Heart left ventricle (tissue), 16 donors: ENCODE data around the gene SNX5. TPM values are rescaled to one million over a fixed set of nuclear protein-coding genes. Genes with fewer than 3 reads are reported as not detected.

ENCODE experiments used
- ATAC-seq, 4 donors: fragments of 200-7000 bp; cut with Tn5 transposase; one replicate each; pipeline ENCODE4 v1.9.1; 2020 to 2022; ENCODE audit warnings: moderate library complexity in 4 of 4, mild to moderate bottlenecking in 3 of 4, moderate number of reproducible peaks in 1 of 4
- DNase-seq, 5 donors: peaks; one replicate each; pipeline ENCODE4 v3.0.0-alpha.2; 2020
- H3K27ac ChIP-seq, 12 donors: fragments of 200-600 bp; sonication (generic) in 4 of 12; one replicate each; pipeline versions ENCODE4 v1.5.0 to v1.8.0; 2016 to 2022; ENCODE audit warnings: mild to moderate bottlenecking in 2 of 12
- H3K27me3 ChIP-seq, 9 donors: fragments of 200-600 bp; sonication (generic) in 2 of 9; one replicate each; pipeline versions ENCODE4 v1.5.1 to v1.8.0; 2016 to 2022; ENCODE audit warnings: mild to moderate bottlenecking in 3 of 9
- H3K36me3 ChIP-seq, 9 donors: fragments of 200-600 bp; sonication (generic) in 2 of 9; one replicate each; pipeline versions ENCODE4 v1.5.0 to v1.8.0; 2018 to 2022; ENCODE audit warnings: mild to moderate bottlenecking in 2 of 9
- H3K4me1 ChIP-seq, 12 donors: fragments of 200-600 bp; sonication (generic) in 4 of 12; one replicate each; pipeline versions ENCODE4 v1.5.0 to v1.8.0; 2016 to 2022; ENCODE audit warnings: mild to moderate bottlenecking in 3 of 12
- H3K4me3 ChIP-seq, 12 donors: fragments of 200-600 bp; sonication (generic) in 4 of 12; one replicate each; pipeline versions ENCODE4 v1.5.0 to v1.8.0; 2017 to 2022; ENCODE audit warnings: mild to moderate bottlenecking in 9 of 12, moderate library complexity in 4 of 12
- H3K9me3 ChIP-seq, 12 donors: fragments of 200-600 bp; sonication (generic) in 4 of 12; one replicate each; pipeline versions ENCODE4 v1.5.0 to v1.8.0; 2016 to 2022; ENCODE audit warnings: mild to moderate bottlenecking in 1 of 12
- CTCF ChIP-seq, 12 donors: fragments of 200-600 bp; sonication (generic) in 4 of 12; IDR thresholded peaks; one replicate each; pipeline versions ENCODE4 v1.5.0 to v1.8.0; 2018 to 2022; ENCODE audit warnings: antibody characterized with exemption in 12 of 12, mild to moderate bottlenecking in 5 of 12
- POLR2A ChIP-seq, 2 donors: fragments of 450-650 bp; IDR thresholded peaks; one replicate each; pipeline ENCODE4 v1.6.1; 2017; ENCODE audit warnings: antibody characterized with exemption in 2 of 2, mild to moderate bottlenecking in 2 of 2, moderate library complexity in 2 of 2
- WGBS, 4 donors: extraction: QIAGEN DNeasy Blood & Tissue Kit in 2 of 4; methylation state at CpG; one replicate each; pipeline versions ENCODE4 v1.1.5 to v1.1.7; 2013 to 2018; 5-methylcytosine and 5-hydroxymethylcytosine counted together
- intact Hi-C, 10 donors: fragments of 100-400 bp; cut with DNase I; formaldehyde crosslinking; loops; one replicate each; pipeline versions ENCODE4 v1.11.1 to v1.14.2; 2022
- polyA plus RNA-seq, 2 donors: library from polyadenylated mRNA; stranded (reverse); fragments of 200-250 nt; gene quantifications; one replicate each; pipeline ENCODE4 v1.2.3, GENCODE V29; 2013
- total RNA-seq, 9 donors: library from RNA; depleted of rRNA in 2 of 9; stranded (reverse); fragments of >200 nt in 2 of 9; fragmentation: NEBNext Ultra II Directional in 3 of 9; extraction: Animal tissue kit (Norgen Biotek cat#: 25700) in 3 of 9; gene quantifications; one replicate each; pipeline versions ENCODE4 v1.1.0 to v1.2.4, GENCODE V29; 2016 to 2023
- donor health status: ischemic (EF 13 %, LVEDD 7.1; RV severe dilation, severe dysfunction).
- donor health status: healthy with polysubstance abuse.
- donor health status: DM: no; HTN: yes; CAD: no.
- donor health status: DM: no; HTN: no; CAD: no.
- donor health status: ischemic (EF 25% LVEDD 6.9; RV normal size, moderate dysfunction).
- donor health status: ischemic (EF 25% LVEDD 5.7; RV mildly dilated, moderate dysfunction).
- donor health status: healthy.
- donor health status: DM: yes; HTN: yes; CAD: no.
- donor health status: ischemic (EF 35%, LVEDD 5.7; RV mildly dilated, moderate dysfunction).
- donor health status: nonischemic (EF 11% LVEDD 7.7; RV severe dilation, severe dysfunction).
- donor health status: DM: yes; HTN: yes; CAD: no.
- donor health status: PGD.
- donor health status: ischemic (EF 29% LVEDD 5.4; RV normal size, mild dysfunction).
- donor health status: nonischemic (EF 23%, LVEDD 6.1; RV moderate dilation, normal function).

Gene SNX5
- total and polyA plus RNA-seq, 11 donors: 32.8 to 75.0 (median 44.0) TPM

- Histone ChIP-seq H3K9me3 (no peaks in the 10 kb centered on the region), H3K27ac (peak overlapping the region in 1 of 12 donors; percentile 38), H3K4me1 (peaks cover 3 to 38% (median 19%) of the 10 kb centered on the region in 12 donors), H3K4me3 (no peak overlapping the region), H3K27me3 (no peaks in the 10 kb centered on the region), H3K36me3 (no peaks in the 10 kb centered on the region)
- DNase-seq (no peak), ATAC-seq (no peak)
- intact Hi-C loops: no loop called here
- TF ChIP-seq CTCF (IDR thresholded peaks at IDR 0.05) (no peak), POLR2A (IDR thresholded peaks at IDR 0.05) (no peak)
- 88 to 91% (median 90%) methylated on average over 2 of the region's 2 CpGs for WGBS, 4 donors
Measured at GRCh38 chr20:17912916-17913315, 55.7 kb downstream of the SNX5 start.

- Histone ChIP-seq H3K36me3 (no peaks in the 10 kb centered on the region), H3K27me3 (no peaks in the 10 kb centered on the region), H3K27ac (no peak overlapping the region), H3K4me3 (no peak overlapping the region), H3K4me1 (peaks cover 3 to 35% (median 19%) of the 10 kb centered on the region in 12 donors), H3K9me3 (no peaks in the 10 kb centered on the region)
- intact Hi-C loops: no loop called here
- WGBS, 4 donors: 70 to 85% (median 83%) methylated on average over 4 of the region's 4 CpGs
- no peak for ATAC-seq
- no peak for DNase-seq
- TF ChIP-seq POLR2A (IDR thresholded peaks at IDR 0.05) (no peak), CTCF (IDR thresholded peaks at IDR 0.05) (no peak)
Measured at GRCh38 chr20:17911927-17912326, 56.7 kb downstream of the SNX5 start.

- no peaks in the 10 kb centered on the region for H3K27me3 ChIP-seq
- ATAC-seq (peak; percentile 72 to 93 (median 88)), DNase-seq (peak in 4 of 5 donors; percentile 39 to 61 (median 49))
- peaks cover 3 to 25% (median 19%) of the 10 kb centered on the region in 12 donors for H3K4me1 ChIP-seq
- H3K36me3 ChIP-seq: no peaks in the 10 kb centered on the region
- H3K27ac ChIP-seq: peak overlapping the region in 9 of 12 donors; percentile 17 to 74 (median 42)
- intact Hi-C loops: no loop called here
- WGBS, 4 donors: 16 to 39% (median 29%) methylated on average over 6 of the region's 6 CpGs
- H3K9me3 ChIP-seq: no peaks in the 10 kb centered on the region
- H3K4me3 ChIP-seq: no peak overlapping the region
- TF ChIP-seq POLR2A (IDR thresholded peaks at IDR 0.05) (no peak), CTCF (IDR thresholded peaks at IDR 0.05) (peak in 1 of 12 donors; percentile 14)
Measured at GRCh38 chr20:17910828-17911294, 57.7 kb downstream of the SNX5 start.

- intact Hi-C loops: loop anchor here in 4 of 10 donors (10.0 kb wide), 3 partner anchors 255 to 405 kb away; partner anchors contain the start of gene BFSP1 (in 1 of the 4)
- Histone ChIP-seq H3K4me1 (peaks cover 3 to 24% (median 19%) of the 10 kb centered on the region in 12 donors), H3K36me3 (no peaks in the 10 kb centered on the region), H3K4me3 (no peak overlapping the region), H3K9me3 (no peaks in the 10 kb centered on the region), H3K27me3 (no peaks in the 10 kb centered on the region), H3K27ac (peak overlapping the region in 11 of 12 donors; percentile 11 to 74 (median 41))
- ATAC-seq: peak in 2 of 4 donors; percentile 9 to 21
- 35 to 61% (median 45%) methylated on average over 4 of the region's 4 CpGs for WGBS, 4 donors
- DNase-seq: no peak
- no peak for TF ChIP-seq POLR2A (IDR thresholded peaks at IDR 0.05)
- TF ChIP-seq CTCF (IDR thresholded peaks at IDR 0.05): no peak
Measured at GRCh38 chr20:17909869-17910321, 58.7 kb downstream of the SNX5 start.
